ENCODE results near the gene CAPN3.
A peak's percentile ranks its signal among the peaks of the same experiment; 100 is the strongest.

The CAPN3 gene

GRCh38 chr15:42401544-42402454, 42.5 kb downstream of the CAPN3 start:
- DNase-seq: peak in 1 of 2 donors; percentile 19

- DNase-seq: no peak
These were observed 43.3 kb downstream of the CAPN3 start for GRCh38 chr15:42402455-42403205.

GRCh38 chr15:42403389-42403788, 44.1 kb downstream of the CAPN3 start:
- no peak for DNase-seq

GRCh38 chr15:42404461-42405235, 45.3 kb downstream of the CAPN3 start:
- no peak for DNase-seq

GRCh38 chr15:42405863-42406482, 46.7 kb downstream of the CAPN3 start:
- no peak for DNase-seq

GRCh38 chr15:42408178-42408577, 48.9 kb downstream of the CAPN3 start:
- no peak for DNase-seq

GRCh38 chr15:42409011-42409410, 49.7 kb downstream of the CAPN3 start:
- no peak for DNase-seq

- no peak for DNase-seq
These were observed 52.6 kb downstream of the CAPN3 start for GRCh38 chr15:42411884-42412283.

GRCh38 chr15:42413920-42414319, 54.6 kb downstream of the CAPN3 start:
- DNase-seq: no peak

- DNase-seq: no peak
These were observed 60.1 kb downstream of the CAPN3 start for GRCh38 chr15:42419369-42419768.

GRCh38 chr15:42421376-42421775, 62.1 kb downstream of the CAPN3 start:
- no peak for DNase-seq

- DNase-seq: no peak
These were observed 68.3 kb downstream of the CAPN3 start for GRCh38 chr15:42427429-42428223.

GRCh38 chr15:42444415-42445063, 85.2 kb downstream of the CAPN3 start:
- DNase-seq: no peak

- DNase-seq: no peak
These were observed 86.2 kb downstream of the CAPN3 start for GRCh38 chr15:42445551-42445950.

GRCh38 chr15:42447599-42447998, 88.3 kb downstream of the CAPN3 start:
- no peak for DNase-seq

GRCh38 chr15:42448281-42448680, 89.0 kb downstream of the CAPN3 start:
- DNase-seq: no peak

GRCh38 chr15:42449770-42450424, 90.6 kb downstream of the CAPN3 start:
- no peak for DNase-seq

GRCh38 chr15:42450425-42450790, 91.1 kb downstream of the CAPN3 start:
- DNase-seq: no peak

- no peak for DNase-seq
These were observed 94.5 kb downstream of the CAPN3 start for GRCh38 chr15:42453826-42454225.

- no peak for DNase-seq
These were observed 97.2 kb downstream of the CAPN3 start for GRCh38 chr15:42456531-42456930.

GRCh38 chr15:42456971-42457370, 97.7 kb downstream of the CAPN3 start:
- DNase-seq: no peak
